OCI-LY7 (cell line): Measurements from ENCODE around the gene ZNF846. TPM values are rescaled to one million over a fixed set of nuclear protein-coding genes. Genes with fewer than 3 reads are reported as not detected.
A peak's percentile ranks its signal among the peaks of the same experiment; 100 is the strongest.

Source experiments
- BruUV-seq: library from RNA; stranded (reverse); fragments of 400-500 nt; replicated peaks from 2 replicates; lab custom pipeline; 2021; lab: Mats Ljungman, UMichigan
- CTCF ChIA-PET: fragments of 300-600 bp; sonication (Branson Sonifier 250); formaldehyde crosslinking; loops from one replicate; lab custom pipeline; 2022; ENCODE audit warnings: antibody characterized with exemption; ENCODE audit not compliant: unreplicated experiment; lab: Charles Lee
- POLR2A ChIA-PET: fragments of 300-600 bp; sonication (Branson Sonifier 250); formaldehyde crosslinking; loops from one replicate; lab custom pipeline; 2022; ENCODE audit warnings: antibody characterized with exemption; lab: Charles Lee
- DNase-seq: peaks from one replicate; pipeline ENCODE4 v3.0.0-alpha.2; 2015; ENCODE audit warnings: low spot score
- H2AFZ ChIP-seq: fragments of 200-600 bp; sonication (generic), shearing (Covaris generic); 2 replicates; pipeline ENCODE4 v1.6.1; 2014; ENCODE audit warnings: mild to moderate bottlenecking, antibody characterized with exemption, low read length, moderate library complexity
- H3K27ac ChIP-seq: fragments of 200-600 bp; sonication (generic); 2 replicates; pipeline ENCODE4 v1.5.1; 2014; ENCODE audit warnings: mixed run types, low read depth, mild to moderate bottlenecking, moderate library complexity, low read length, inconsistent platforms; ENCODE audit not compliant: poor library complexity, severe bottlenecking
- H3K36me3 ChIP-seq: fragments of 200-600 bp; sonication (generic); 2 replicates; pipeline ENCODE4 v1.6.1; 2014; ENCODE audit warnings: mild to moderate bottlenecking, antibody characterized with exemption, low read length, moderate library complexity, mixed read lengths; ENCODE audit not compliant: insufficient read depth
- H3K4me1 ChIP-seq: fragments of 200-600 bp; sonication (generic); 2 replicates; pipeline ENCODE4 v1.5.1; 2014; ENCODE audit warnings: mild to moderate bottlenecking, low read length; ENCODE audit not compliant: insufficient read depth, poor library complexity, severe bottlenecking
- H3K4me2 ChIP-seq: fragments of 200-600 bp; sonication (generic); 2 replicates; pipeline ENCODE4 v1.6.1; 2014; ENCODE audit warnings: mild to moderate bottlenecking, low read length
- H3K4me3 ChIP-seq: fragments of 200-600 bp; sonication (generic); 2 replicates; pipeline ENCODE4 v1.5.1; 2014; ENCODE audit warnings: mild to moderate bottlenecking, low read depth, low read length; ENCODE audit not compliant: poor library complexity, severe bottlenecking
- H3K79me2 ChIP-seq: fragments of 200-600 bp; sonication (generic); 2 replicates; pipeline ENCODE4 v1.6.1; 2016; ENCODE audit warnings: low read depth, mild to moderate bottlenecking, low read length, moderate library complexity, mixed read lengths; ENCODE audit not compliant: insufficient read depth
- H3K9me2 ChIP-seq: fragments of 200-600 bp; sonication (generic); 2 replicates; pipeline ENCODE4 v1.6.1; 2016; ENCODE audit warnings: mild to moderate bottlenecking, low read length, mixed read lengths; ENCODE audit not compliant: insufficient read depth
- H3K9me3 ChIP-seq: fragments of 200-600 bp; sonication (generic); 2 replicates; pipeline ENCODE4 v1.6.1; 2014; ENCODE audit warnings: mild to moderate bottlenecking, mixed run types, low read length, mixed read lengths
- H4K20me1 ChIP-seq: fragments of 200-600 bp; sonication (generic); 2 replicates; pipeline ENCODE4 v1.6.1; 2014; ENCODE audit warnings: mild to moderate bottlenecking, antibody characterized with exemption, low read length, moderate library complexity, mixed read lengths; ENCODE audit not compliant: insufficient read depth
- EZH2phosphoT487 ChIP-seq: fragments of 200-600 bp; sonication (generic); IDR thresholded peaks from 2 replicates; pipeline ENCODE4 v1.6.1; 2018; ENCODE audit warnings: low read depth, borderline replicate concordance, mild to moderate bottlenecking, mixed run types, antibody characterized with exemption, low read length, moderate library complexity, mixed read lengths
- intact Hi-C: fragments of 100-400 bp; cut with micrococcal nuclease; formaldehyde crosslinking; loops from one replicate; pipeline ENCODE4 v1.10.0; 2022; ENCODE audit not compliant: unreplicated experiment
- total RNA-seq, 2 experiments: library from RNA; depleted of rRNA in 1 of 2; stranded (reverse); fragments of >200 nt in 1 of 2; shearing (Covaris generic) in 1 of 2; gene quantifications; 2 replicates each; pipeline ENCODE4 v1.2.3, GENCODE V29; 2014 to 2022
- TF ChIP-seq, protein P1 (sequence below): fragments of 200-600 bp; sonication (generic); conservative IDR thresholded peaks from 2 replicates; pipeline ENCODE4 v1.5.1; 2014; ENCODE audit warnings: mild to moderate bottlenecking, antibody characterized with exemption, low read length, moderate library complexity, mixed read lengths

ZNF846 gene
- total RNA-seq, 2 experiments from 2014 or later, result 10.6 to 10.9 TPM

DNA sequence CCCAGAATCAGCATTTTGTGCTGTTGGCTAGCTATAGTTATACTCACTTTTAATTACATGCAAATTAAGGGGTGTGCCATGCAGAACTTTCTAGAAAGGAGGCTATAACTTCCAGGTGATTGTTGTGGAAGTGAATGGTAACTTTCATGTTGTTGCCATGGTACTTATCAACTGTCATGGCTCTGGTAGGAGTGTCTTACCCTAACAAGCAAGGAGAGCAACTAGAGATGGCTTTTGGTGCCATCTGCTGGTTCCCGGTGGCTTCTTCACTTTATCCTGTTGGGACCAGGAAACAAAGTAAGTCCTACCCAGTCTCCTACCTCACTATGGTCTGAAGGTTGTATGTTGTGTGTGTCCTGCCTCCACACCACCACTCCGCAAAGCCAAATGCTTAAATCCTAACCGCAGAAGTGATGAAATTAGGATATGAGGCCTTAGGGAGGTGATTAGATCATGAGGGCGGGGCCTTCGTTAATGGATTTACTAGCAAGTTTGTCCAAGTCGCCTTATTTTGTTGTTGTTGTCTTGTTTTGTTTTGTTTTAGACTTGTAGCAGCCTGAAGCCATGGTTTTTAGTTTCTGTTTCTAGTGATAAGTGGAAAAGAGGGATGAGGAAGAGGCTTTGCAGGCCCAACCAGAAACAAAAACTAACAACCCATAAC is 27.7 kb upstream of the ZNF846 start:
- no TSS peak for BruUV-seq
- no peaks in the 10 kb centered on the region for H3K9me3 ChIP-seq
- peak overlapping the region; percentile 18 for H3K27ac ChIP-seq
- intact Hi-C loops, result loop anchor here (1.0 to 10.0 kb wide), 4 partner anchors 210 to 660 kb away; partner anchors contain the start of gene ZNF266
- no peaks in the 10 kb centered on the region for H4K20me1 ChIP-seq
- CTCF ChIA-PET, result interaction anchor here (0.6 kb wide), 1 partner anchor 14 kb away, joined by 6 read pairs; no protein-coding TSS in a partner anchor
- no peaks in the 10 kb centered on the region for H3K36me3 ChIP-seq
- H3K4me3 ChIP-seq, result no peak overlapping the region
- POLR2A ChIA-PET, result interaction anchor here (0.5 to 1.1 kb wide), 2 partner anchors 171 to 210 kb away, joined by 3 to 4 read pairs; no protein-coding TSS in a partner anchor
- TF ChIP-seq, protein P1, sequence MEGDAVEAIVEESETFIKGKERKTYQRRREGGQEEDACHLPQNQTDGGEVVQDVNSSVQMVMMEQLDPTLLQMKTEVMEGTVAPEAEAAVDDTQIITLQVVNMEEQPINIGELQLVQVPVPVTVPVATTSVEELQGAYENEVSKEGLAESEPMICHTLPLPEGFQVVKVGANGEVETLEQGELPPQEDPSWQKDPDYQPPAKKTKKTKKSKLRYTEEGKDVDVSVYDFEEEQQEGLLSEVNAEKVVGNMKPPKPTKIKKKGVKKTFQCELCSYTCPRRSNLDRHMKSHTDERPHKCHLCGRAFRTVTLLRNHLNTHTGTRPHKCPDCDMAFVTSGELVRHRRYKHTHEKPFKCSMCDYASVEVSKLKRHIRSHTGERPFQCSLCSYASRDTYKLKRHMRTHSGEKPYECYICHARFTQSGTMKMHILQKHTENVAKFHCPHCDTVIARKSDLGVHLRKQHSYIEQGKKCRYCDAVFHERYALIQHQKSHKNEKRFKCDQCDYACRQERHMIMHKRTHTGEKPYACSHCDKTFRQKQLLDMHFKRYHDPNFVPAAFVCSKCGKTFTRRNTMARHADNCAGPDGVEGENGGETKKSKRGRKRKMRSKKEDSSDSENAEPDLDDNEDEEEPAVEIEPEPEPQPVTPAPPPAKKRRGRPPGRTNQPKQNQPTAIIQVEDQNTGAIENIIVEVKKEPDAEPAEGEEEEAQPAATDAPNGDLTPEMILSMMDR, result peak; percentile 94
- TF ChIP-seq EZH2phosphoT487, result no peak
- peaks cover 11% of the 10 kb centered on the region for H3K4me1 ChIP-seq
- H3K4me2 ChIP-seq, result no peak overlapping the region
- DNase-seq, result peak; percentile 93
- H2AFZ ChIP-seq, result peak overlapping the region; percentile 85
- H3K9me2 ChIP-seq, result no peaks in the 10 kb centered on the region
- H3K79me2 ChIP-seq, result no peaks in the 10 kb centered on the region

DNA sequence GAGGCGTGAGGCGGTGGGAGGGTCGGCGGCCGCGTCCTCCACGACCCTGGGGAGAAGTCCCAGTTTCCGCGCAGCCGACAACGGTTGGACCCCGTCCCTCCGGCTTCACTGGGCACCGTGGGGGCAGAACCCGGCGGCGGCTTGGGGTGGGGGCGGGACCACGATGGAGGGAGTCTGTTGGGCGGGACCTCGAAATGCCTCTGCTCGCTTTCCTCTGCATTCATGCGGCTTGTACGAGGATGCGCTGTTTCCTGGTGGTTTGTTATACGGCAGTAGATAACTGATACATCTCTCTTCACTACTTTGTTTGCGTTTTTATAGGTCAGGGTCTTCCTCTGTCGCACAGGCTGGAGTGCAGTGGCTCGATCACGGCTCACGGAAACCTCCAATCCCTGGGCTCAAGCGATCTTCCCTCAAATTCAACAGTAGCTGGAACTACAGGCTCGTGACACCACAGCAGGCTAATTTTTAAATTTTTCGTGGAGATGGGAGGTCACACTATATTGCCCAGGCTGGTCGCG is 24.6 kb upstream of the ZNF846 start:
- Histone ChIP-seq H3K9me3 (no peaks in the 10 kb centered on the region), H3K9me2 (no peaks in the 10 kb centered on the region), H3K27ac (peak overlapping the region; percentile 50), H3K4me3 (peak overlapping the region; percentile 71), H3K4me2 (peak overlapping the region; percentile 58), H3K36me3 (no peaks in the 10 kb centered on the region), H3K4me1 (peaks cover 15% of the 10 kb centered on the region), H3K79me2 (no peaks in the 10 kb centered on the region), H2AFZ (peak overlapping the region; percentile 69), H4K20me1 (no peaks in the 10 kb centered on the region)
- TF ChIP-seq, protein P1, result no peak
- no peak for TF ChIP-seq EZH2phosphoT487
- POLR2A ChIA-PET, result no interaction called here
- CTCF ChIA-PET, result no interaction called here
- intact Hi-C loops, result loop anchor here (10.0 kb wide), 2 partner anchors 358 to 478 kb away; partner anchors contain the start of gene ZNF266
- BruUV-seq, result TSS peak; percentile 66
- DNase-seq, result peak; percentile 54
